Right cardiac atrium (tissue), 5 donors: ENCODE data around the gene PJA1. TPM values are rescaled to one million over a fixed set of nuclear protein-coding genes. Genes with fewer than 3 reads are reported as not detected.

Experiments used
- ATAC-seq, 2 donors: fragments of 200-7000 bp; cut with Tn5 transposase; one replicate each; pipeline versions ENCODE4 v1.8.0 to v1.9.1; 2020; ENCODE audit warnings: moderate library complexity in 2 of 2, mild to moderate bottlenecking in 1 of 2
- DNase-seq, 3 donors: peaks; one replicate each; pipeline ENCODE4 v3.0.0-alpha.2; 2020
- H3K27ac ChIP-seq: one replicate; pipeline ENCODE4 v1.5.1; 2013; ENCODE audit warnings: mild to moderate bottlenecking, low read length, control low read depth, moderate library complexity
- H3K27me3 ChIP-seq: one replicate; pipeline ENCODE4 v1.6.1; 2013; ENCODE audit not compliant: control insufficient read depth, insufficient read depth
- H3K4me1 ChIP-seq: one replicate; pipeline ENCODE4 v1.6.1; 2013; ENCODE audit warnings: low read length; ENCODE audit not compliant: control insufficient read depth, insufficient read depth
- H3K4me3 ChIP-seq: one replicate; pipeline ENCODE4 v1.5.1; 2013; ENCODE audit warnings: low read length, control low read depth
- H3K9me3 ChIP-seq: one replicate; pipeline ENCODE4 v1.6.1; 2013; ENCODE audit warnings: low read length; ENCODE audit not compliant: control insufficient read depth
- WGBS: extraction: QIAGEN DNeasy Blood & Tissue Kit; methylation state at CpG from one replicate; pipeline ENCODE4 v1.1.7; 2013; 5-methylcytosine and 5-hydroxymethylcytosine counted together
- intact Hi-C, 4 donors: fragments of 100-400 bp; cut with DNase I; formaldehyde crosslinking; loops; one replicate each; pipeline versions ENCODE4 v1.11.0 to v1.14.0; 2022 to 2023
- polyA plus RNA-seq: library from polyadenylated mRNA; stranded (reverse); fragments of 200-250 nt; gene quantifications from one replicate; pipeline ENCODE4 v1.2.3, GENCODE V29; 2013
- total RNA-seq, 4 donors: library from RNA; stranded (reverse); fragmentation: NEBNext Ultra II Directional; extraction: Animal tissue kit (Norgen Biotek cat#: 25700); gene quantifications; one replicate each; pipeline ENCODE4 v1.2.1, GENCODE V29; 2021
- donor health status: healthy with polysubstance abuse.
- donor health status: DM: no; HTN: yes; CAD: no.
- donor health status: DM: no; HTN: no; CAD: no.
- donor health status: DM: no; HTN: yes; CAD: no; lungs with severe emphysema.
- donor health status: DM: yes; HTN: yes; CAD: no.

PJA1 gene
- total and polyA plus RNA-seq, 5 donors: 12.3 to 20.8 (median 17.0) TPM

DNA sequence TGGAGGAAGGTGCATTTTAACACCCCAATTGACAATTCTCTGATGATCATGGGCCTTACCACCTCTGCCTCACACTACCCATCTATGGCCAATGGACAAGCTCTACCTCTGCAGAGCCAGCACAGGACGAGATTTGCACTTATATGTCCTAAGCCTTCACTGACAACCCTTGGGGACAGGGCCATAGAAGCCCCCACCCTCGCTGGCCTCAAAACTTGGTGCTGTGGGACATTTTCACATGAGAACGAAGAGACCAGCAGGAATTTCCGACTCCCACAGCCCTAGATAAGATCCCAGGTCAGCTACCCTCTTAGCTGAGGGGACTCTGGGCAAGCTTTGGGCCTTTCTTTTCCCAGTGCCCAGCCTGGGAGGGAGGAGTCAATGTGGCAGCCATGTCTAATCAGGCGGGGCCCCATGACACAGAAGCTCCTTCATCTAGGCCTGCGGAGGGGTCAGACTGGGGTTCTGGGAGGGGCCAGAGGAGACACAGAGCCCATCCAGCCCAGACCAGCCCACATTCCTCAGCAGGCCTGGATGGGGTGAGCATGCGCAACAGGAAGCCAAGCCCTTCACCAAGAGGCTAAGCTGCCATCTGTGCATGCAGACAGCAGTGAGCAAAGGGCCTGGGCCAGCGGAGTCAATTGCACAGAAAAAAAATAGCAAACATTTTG, 12.1 kb downstream of the PJA1 start:
- Histone ChIP-seq H3K27ac (peak overlapping the region; percentile 36), H3K4me1 (peaks cover 2% of the 10 kb centered on the region), H3K4me3 (no peak overlapping the region), H3K9me3 (no peaks in the 10 kb centered on the region), H3K27me3 (no peaks in the 10 kb centered on the region)
- peak; percentile 67 to 87 for ATAC-seq
- peak; percentile 68 to 86 (median 84) for DNase-seq
- intact Hi-C loops: loop anchor here in 2 of 4 donors (10.0 kb wide), 2 partner anchors 62 to 132 kb away; no protein-coding TSS in a partner anchor
- 63% methylated on average over 8 of the region's 8 CpGs for WGBS

DNA sequence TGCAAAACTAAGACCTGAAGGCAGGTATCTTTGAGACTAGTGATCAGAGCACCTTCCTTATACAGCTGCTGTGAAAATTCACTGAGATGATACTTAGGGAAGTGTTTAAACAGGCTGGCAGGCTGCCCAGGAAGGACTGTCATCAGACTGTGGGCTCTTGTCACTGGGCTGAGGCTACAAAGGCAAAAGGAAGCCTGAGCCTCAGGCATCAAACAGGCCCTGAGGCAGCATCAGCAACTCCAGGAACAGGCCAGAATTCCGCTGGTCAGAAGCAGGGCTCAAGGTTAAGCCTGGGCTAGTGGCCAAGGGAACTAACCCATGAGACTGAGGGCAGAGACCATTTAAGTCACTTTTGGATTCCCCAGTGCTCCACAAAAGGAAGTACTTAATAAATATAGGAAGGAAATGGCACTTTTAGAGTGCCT, 12.8 kb downstream of the PJA1 start:
- intact Hi-C loops: loop anchor here in 2 of 4 donors (10.0 kb wide), 2 partner anchors 62 to 132 kb away; no protein-coding TSS in a partner anchor
- peak; percentile 34 to 58 for ATAC-seq
- Histone ChIP-seq H3K27ac (peak overlapping the region; percentile 19), H3K27me3 (no peaks in the 10 kb centered on the region), H3K4me3 (no peak overlapping the region), H3K9me3 (no peaks in the 10 kb centered on the region), H3K4me1 (no peaks in the 10 kb centered on the region)
- WGBS: 34% methylated on average over 1 of the region's 1 CpG
- DNase-seq: peak; percentile 43 to 83 (median 68)

DNA sequence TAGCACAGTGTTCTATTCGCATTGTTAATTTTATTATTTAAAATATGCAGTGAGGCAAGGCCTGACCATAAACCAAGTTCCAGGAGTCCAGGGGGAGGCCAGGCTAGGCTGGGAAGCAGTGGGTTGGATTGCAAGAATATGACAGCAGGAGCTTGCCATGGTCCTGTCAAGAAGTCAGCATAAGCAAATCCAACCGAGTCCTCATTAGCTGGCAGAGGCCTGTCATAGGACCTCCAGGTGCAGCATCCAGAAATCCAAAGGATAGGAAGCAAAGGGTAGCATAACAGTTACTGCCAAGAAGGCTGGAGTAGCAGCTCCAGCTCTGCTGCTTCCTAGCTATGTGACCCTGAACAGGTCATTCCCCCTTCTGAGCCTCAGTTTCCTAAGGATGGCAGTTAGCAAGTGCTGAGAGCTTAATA, 13.4 kb downstream of the PJA1 start:
- no peak overlapping the region for H3K4me3 ChIP-seq
- no peaks in the 10 kb centered on the region for H3K4me1 ChIP-seq
- H3K27me3 ChIP-seq: no peaks in the 10 kb centered on the region
- no peak for ATAC-seq
- DNase-seq: no peak
- intact Hi-C loops: loop anchor here in 2 of 4 donors (10.0 kb wide), 2 partner anchors 63 to 133 kb away; no protein-coding TSS in a partner anchor
- 76% methylated on average over 2 of the region's 2 CpGs for WGBS
- H3K27ac ChIP-seq: no peak overlapping the region
- no peaks in the 10 kb centered on the region for H3K9me3 ChIP-seq

DNA sequence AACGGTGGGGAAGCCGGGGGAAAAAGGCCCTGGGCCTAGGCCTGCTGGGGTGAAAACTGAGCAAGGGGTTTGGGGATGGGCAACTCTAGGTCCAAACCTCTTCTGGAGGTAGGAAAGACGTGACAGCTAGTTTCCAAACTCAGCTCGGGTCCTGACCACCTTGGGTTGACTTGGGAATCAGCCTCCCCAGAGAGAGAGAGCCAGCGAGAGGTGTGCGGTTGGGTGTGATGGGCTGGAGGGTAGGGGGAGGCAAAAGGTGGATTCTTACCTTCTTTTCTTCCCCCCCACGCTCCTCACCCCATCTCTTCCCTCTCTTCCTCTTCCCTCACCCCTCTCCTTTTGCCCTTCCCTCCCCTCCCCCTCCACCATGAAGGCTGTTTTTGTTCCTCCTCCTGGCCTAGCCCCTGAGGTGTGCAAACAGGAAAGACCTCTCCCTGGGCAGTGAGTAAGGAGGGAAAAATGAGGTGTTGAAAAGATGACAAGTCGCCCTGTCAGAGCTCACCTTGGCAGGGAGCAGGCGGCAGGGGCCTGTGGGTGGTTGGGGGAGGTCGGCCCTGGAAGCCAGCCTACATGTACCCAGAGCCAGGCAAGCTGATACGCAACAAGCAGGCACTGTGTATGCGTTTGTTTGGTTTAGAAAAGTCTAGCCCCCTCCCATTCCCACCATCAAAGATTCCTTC, 14.8 kb downstream of the PJA1 start:
- no peak overlapping the region for H3K4me3 ChIP-seq
- DNase-seq: no peak
- intact Hi-C loops: loop anchor here in 2 of 4 donors (10.0 kb wide), 2 partner anchors 64 to 134 kb away; no protein-coding TSS in a partner anchor
- no peaks in the 10 kb centered on the region for H3K4me1 ChIP-seq
- H3K27ac ChIP-seq: peak overlapping the region; percentile 17
- whole genome bisulfite sequencing: 74% methylated on average over 12 of the region's 12 CpGs
- H3K27me3 ChIP-seq: no peaks in the 10 kb centered on the region
- ATAC-seq: no peak
- H3K9me3 ChIP-seq: no peaks in the 10 kb centered on the region

DNA sequence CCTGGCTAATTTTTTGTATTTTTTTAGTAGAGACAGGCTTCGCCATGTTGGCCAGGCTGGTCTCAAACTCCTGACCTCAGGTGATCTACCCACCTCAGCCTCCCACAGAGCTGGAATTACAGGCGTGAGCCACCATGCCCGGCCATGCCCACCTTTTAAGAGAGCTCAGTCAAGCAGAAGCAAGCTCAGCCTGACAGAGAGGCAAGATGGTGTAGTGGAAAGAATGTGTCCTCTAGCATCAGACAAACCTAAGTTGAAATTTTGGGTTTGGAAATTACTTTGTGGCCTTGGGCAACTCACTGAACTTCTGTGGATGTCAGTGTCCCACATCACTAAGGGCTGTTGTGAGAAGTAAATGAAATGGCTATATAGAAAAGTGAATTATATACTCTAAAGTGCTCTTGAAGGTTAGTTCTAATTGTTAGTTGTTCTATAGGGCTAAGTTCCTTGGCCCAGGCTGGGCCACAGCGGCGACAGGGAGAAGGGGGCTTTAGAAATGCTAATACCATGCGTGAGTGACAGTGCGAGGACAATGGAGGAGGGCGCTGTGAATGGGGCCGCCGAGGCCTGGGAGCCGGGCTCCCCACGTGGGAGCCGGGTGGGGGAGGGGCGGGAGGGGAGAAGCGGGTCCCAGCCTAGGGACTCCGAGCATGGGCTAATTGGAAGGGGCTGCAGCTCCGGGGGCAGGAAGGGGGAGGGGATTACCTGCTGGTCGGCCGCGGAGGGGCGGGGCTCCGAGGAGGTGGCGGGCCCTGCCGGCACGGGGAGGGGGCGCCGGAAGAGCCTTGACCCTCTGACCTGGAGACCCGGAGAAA, 15.6 kb downstream of the PJA1 start:
- no peaks in the 10 kb centered on the region for H3K4me1 ChIP-seq
- ATAC-seq (no peak), DNase-seq (no peak)
- no peak overlapping the region for H3K27ac ChIP-seq
- intact Hi-C loops: loop anchor here in 2 of 4 donors (10.0 kb wide), 2 partner anchors 65 to 135 kb away; no protein-coding TSS in a partner anchor
- WGBS: 53% methylated on average over 27 of the region's 28 CpGs
- no peaks in the 10 kb centered on the region for H3K27me3 ChIP-seq
- H3K4me3 ChIP-seq: no peak overlapping the region
- H3K9me3 ChIP-seq: no peaks in the 10 kb centered on the region

DNA sequence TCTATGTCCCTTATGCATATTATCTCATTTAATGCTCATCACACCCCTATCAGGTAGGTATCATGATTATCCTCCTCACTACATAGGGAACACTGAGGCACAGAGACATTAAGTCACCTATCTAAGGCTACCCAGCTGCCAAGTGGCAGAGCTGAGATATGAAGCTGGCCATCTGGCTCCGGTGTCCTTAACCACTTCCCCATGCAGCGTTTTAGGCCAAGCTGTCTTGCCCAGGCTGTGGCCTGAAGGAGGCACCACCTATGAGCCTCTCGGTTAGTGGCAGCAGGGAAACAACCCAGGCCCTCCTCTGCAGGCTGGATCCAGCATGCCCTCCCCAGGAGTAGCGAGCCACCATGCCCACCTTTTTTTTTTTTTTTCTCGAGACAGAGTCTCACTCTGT, 16.3 kb downstream of the PJA1 start:
- Histone ChIP-seq H3K9me3 (no peaks in the 10 kb centered on the region), H3K27ac (no peak overlapping the region), H3K27me3 (no peaks in the 10 kb centered on the region), H3K4me3 (no peak overlapping the region), H3K4me1 (no peaks in the 10 kb centered on the region)
- 85% methylated on average over 5 of the region's 5 CpGs for WGBS
- ATAC-seq (no peak), DNase-seq (no peak)
- intact Hi-C loops: no loop called here

DNA sequence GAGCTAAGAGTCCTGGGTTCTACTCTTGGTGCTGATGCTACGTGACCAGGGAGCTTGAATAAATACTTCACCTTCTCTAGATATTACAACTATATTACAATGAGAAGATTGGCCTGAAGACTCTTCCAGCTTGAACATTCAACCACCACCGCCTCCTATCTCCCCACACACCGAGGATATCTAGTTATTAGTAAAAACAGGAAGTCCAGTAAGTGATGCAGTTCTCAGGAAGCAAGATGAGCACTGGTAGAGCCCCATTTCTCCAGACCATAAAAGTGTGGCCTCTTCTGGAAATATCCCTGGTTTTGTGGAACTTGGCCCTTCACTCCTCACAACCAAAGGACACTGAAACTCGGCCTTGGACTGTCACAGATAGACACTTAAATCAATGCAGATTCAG, 18.5 kb downstream of the PJA1 start:
- no peak for DNase-seq
- 80% methylated on average over 4 of the region's 4 CpGs for WGBS
- H3K9me3 ChIP-seq: no peaks in the 10 kb centered on the region
- H3K4me1 ChIP-seq: peaks cover 1% of the 10 kb centered on the region
- H3K27ac ChIP-seq: no peak overlapping the region
- no peak for ATAC-seq
- H3K4me3 ChIP-seq: no peak overlapping the region
- intact Hi-C loops: no loop called here
- H3K27me3 ChIP-seq: no peaks in the 10 kb centered on the region

DNA sequence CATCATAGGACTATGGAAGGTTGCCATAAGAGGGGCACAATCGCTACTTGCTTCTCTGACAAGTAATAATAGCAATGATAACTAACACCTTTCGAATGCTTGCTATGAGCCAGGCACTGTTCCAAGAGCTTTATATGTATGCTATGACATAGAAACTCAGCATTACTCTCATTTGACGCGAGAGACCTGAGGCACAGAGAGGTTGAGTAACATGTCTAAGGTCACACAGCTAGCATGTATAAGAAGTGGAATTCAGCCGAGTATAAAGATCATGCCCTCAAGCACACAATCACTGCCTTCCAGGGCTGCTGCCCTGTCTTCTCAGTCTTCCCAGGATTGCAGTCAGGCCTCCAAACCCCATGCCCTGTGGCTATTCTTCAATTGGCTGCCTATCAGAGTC, 19.5 kb downstream of the PJA1 start:
- intact Hi-C loops: no loop called here
- Histone ChIP-seq H3K4me1 (peaks cover 1% of the 10 kb centered on the region), H3K27me3 (no peaks in the 10 kb centered on the region), H3K9me3 (no peaks in the 10 kb centered on the region), H3K4me3 (no peak overlapping the region), H3K27ac (no peak overlapping the region)
- WGBS: 90% methylated on average over 5 of the region's 5 CpGs
- ATAC-seq (no peak), DNase-seq (no peak)

DNA sequence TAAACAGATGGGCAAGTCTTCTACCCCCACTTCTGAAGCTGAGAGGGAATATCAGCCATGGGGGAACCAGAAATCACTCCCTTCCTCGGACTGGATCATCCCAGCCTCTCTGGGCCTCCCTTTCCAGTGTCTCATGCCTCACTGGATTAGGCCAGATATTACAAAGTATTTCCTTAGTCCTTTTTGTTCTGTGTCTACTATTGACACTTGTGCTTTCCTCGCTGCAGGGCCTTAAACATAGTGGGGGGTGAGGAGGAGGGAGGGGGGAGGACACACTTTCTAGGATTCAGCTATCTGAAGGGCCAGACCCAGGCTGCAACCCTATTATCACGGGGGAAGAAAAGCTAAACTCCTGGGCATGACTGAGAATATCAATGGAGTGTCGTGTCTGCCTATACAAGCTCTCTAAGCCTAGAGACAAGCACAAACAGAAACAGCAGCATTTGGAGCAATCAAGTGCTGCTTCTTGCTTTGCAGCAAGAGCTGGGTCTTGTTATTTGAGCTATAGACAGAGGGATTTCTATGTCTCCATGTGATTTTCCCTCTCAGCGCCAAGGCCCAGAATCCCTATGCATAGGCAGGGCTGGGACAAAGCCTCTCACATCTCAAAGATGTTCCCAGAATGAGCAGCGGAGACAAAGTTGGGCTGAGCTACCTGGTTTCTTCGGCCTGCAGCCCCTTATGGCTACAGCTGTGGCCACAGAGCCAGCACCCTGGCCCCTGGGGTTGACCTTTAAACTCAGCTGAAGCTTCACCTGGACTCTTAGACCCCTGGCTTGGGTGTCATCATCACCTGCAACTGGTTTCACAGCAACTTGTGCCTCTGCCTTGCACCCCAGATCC, 20.2 kb downstream of the PJA1 start:
- H3K4me1 ChIP-seq: peaks cover 1% of the 10 kb centered on the region
- intact Hi-C loops: no loop called here
- WGBS: 87% methylated on average over 7 of the region's 7 CpGs
- ATAC-seq (no peak), DNase-seq (no peak)
- no peaks in the 10 kb centered on the region for H3K27me3 ChIP-seq
- H3K4me3 ChIP-seq: no peak overlapping the region
- H3K9me3 ChIP-seq: no peaks in the 10 kb centered on the region
- no peak overlapping the region for H3K27ac ChIP-seq

DNA sequence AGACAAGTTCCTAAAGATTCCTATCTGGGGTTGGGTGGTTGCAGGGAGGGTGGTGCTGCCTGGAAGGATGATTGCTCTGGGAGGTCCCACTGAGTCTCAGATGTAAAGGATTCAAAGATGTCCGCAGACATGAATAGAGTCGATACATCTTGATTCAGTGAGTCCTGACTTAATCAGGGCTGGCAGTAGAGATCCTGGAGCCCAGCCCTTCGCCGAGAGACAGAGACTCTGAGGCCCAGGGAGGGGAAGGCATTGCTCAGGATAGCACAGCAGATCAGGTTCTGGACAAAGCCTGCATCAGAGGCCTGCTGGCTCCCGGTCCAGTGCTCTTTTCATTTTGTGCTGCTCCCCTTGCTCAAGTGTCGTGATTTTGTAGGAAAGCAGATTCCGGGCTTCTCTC, 21.7 kb downstream of the PJA1 start:
- no peaks in the 10 kb centered on the region for H3K27me3 ChIP-seq
- ATAC-seq (no peak), DNase-seq (no peak)
- no peak overlapping the region for H3K4me3 ChIP-seq
- intact Hi-C loops: no loop called here
- H3K4me1 ChIP-seq: peaks cover 1% of the 10 kb centered on the region
- WGBS: 88% methylated on average over 7 of the region's 7 CpGs
- H3K9me3 ChIP-seq: no peaks in the 10 kb centered on the region
- no peak overlapping the region for H3K27ac ChIP-seq
